MCF 10A (cell line): ENCODE measurements around the gene NOXO1. TPM values are rescaled to one million over a fixed set of nuclear protein-coding genes. Genes with fewer than 3 reads are reported as not detected.

Experiments used
- BruUV-seq: library from RNA; stranded (reverse); fragments of 400-500 nt; replicated peaks from 2 replicates; lab custom pipeline; 2021; lab: Mats Ljungman, UMichigan
- CTCF ChIA-PET: fragments of 300-600 bp; sonication (Branson Sonifier 250); formaldehyde crosslinking; extraction: SDS; loops from one replicate; lab custom pipeline; 2021; ENCODE audit warnings: antibody characterized with exemption, inconsistent platforms; lab: Yijun Ruan, JAX
- POLR2A ChIA-PET: fragments of 300-600, 350-650 bp; sonication (Branson Sonifier 250); formaldehyde crosslinking; extraction: SDS; loops from one replicate; lab custom pipeline; 2020; ENCODE audit warnings: antibody characterized with exemption, inconsistent platforms; lab: Yijun Ruan, JAX
- DNase-seq: peaks from one replicate; pipeline ENCODE4 v3.0.0-alpha.2; 2018; ENCODE audit not compliant: unreplicated experiment
- H3K27ac Mint-ChIP-seq: one replicate; pipeline ENCODE4 v1.8.0; 2022; ENCODE audit warnings: mild to moderate bottlenecking, low read depth, mixed read lengths; ENCODE audit not compliant: unreplicated experiment
- H3K27me3 Mint-ChIP-seq: one replicate; pipeline ENCODE4 v1.8.0; 2022; ENCODE audit warnings: mixed read lengths; ENCODE audit not compliant: insufficient read depth, unreplicated experiment
- H3K36me3 Mint-ChIP-seq: one replicate; pipeline ENCODE4 v1.8.0; 2022; ENCODE audit warnings: mild to moderate bottlenecking, moderate library complexity, mixed read lengths; ENCODE audit not compliant: insufficient read depth, unreplicated experiment
- H3K4me1 Mint-ChIP-seq: one replicate; pipeline ENCODE4 v1.8.0; 2022; ENCODE audit warnings: mixed read lengths; ENCODE audit not compliant: insufficient read depth, unreplicated experiment
- H3K4me3 Mint-ChIP-seq: one replicate; pipeline ENCODE4 v1.8.0; 2022; ENCODE audit warnings: mild to moderate bottlenecking, moderate library complexity, mixed read lengths; ENCODE audit not compliant: unreplicated experiment
- H3K9me3 Mint-ChIP-seq: one replicate; pipeline ENCODE4 v1.8.0; 2022; ENCODE audit warnings: mixed read lengths; ENCODE audit not compliant: unreplicated experiment
- CTCF ChIP-seq: fragments of 200-600 bp; IDR thresholded peaks from one replicate; pipeline ENCODE4 v1.8.0; 2022; ENCODE audit warnings: antibody characterized with exemption, mild to moderate bottlenecking; ENCODE audit not compliant: unreplicated experiment
- intact Hi-C: fragments of 100-400 bp; cut with micrococcal nuclease; formaldehyde crosslinking; loops from 2 replicates; pipeline ENCODE4 v1.14.1; 2022
- total RNA-seq: library from RNA; stranded (reverse); gene quantifications from 2 replicates; pipeline ENCODE4 v1.2.3, GENCODE V29; 2022

NOXO1 gene
- total RNA-seq, 1 experiment from 2014 or later, result 1.1 TPM

GRCh38 chr16:2008631-2009163 is 27.4 kb upstream of the NOXO1 start:
- Mint-ChIP-seq H3K4me1 (peaks cover 17% of the 10 kb centered on the region), H3K27ac (peak overlapping the region; percentile 85), H3K9me3 (no peaks in the 10 kb centered on the region), H3K27me3 (no peaks in the 10 kb centered on the region), H3K36me3 (peaks cover 26% of the 10 kb centered on the region), H3K4me3 (peak overlapping the region; percentile 79)
- BruUV-seq, result TSS peak; percentile 54
- intact Hi-C loops, result no loop called here
- TF ChIP-seq CTCF, result no peak
- ChIA-PET CTCF (interaction anchor here (0.6 to 1.8 kb wide), 5 partner anchors 19 to 179 kb away, joined by 3 to 9 read pairs (median 4); partner anchors contain the start of genes NTHL1 and TSC2), POLR2A (interaction anchor here (0.6 to 4.2 kb wide), 41 partner anchors 8 to 523 kb away, joined by 3 to 72 read pairs (median 5); partner anchors contain the start of genes ECI1, FAHD1, GFER and HAGH)
- DNase-seq, result peak; percentile 67

- CTCF ChIA-PET, result interaction anchor here (0.7 to 1.8 kb wide), 6 partner anchors 19 to 178 kb away, joined by 3 to 9 read pairs (median 4); partner anchors contain the start of genes NTHL1, RPS2 and TSC2
Observed at GRCh38 chr16:2008009-2008526, 26.8 kb upstream of the NOXO1 start.

GRCh38 chr16:2007081-2007836 is 26.0 kb upstream of the NOXO1 start:
- ChIA-PET POLR2A (interaction anchor here (0.6 to 4.2 kb wide), 35 partner anchors 8 to 525 kb away, joined by 3 to 72 read pairs (median 6); partner anchors contain the start of genes ECI1, FAHD1, GFER and HAGH), CTCF (interaction anchor here (0.8 to 1.8 kb wide), 4 partner anchors 40 to 150 kb away, joined by 3 to 9 read pairs (median 5); partner anchors contain the start of genes NTHL1, RPS2 and TSC2)
- Mint-ChIP-seq H3K4me1 (peaks cover 17% of the 10 kb centered on the region), H3K9me3 (no peaks in the 10 kb centered on the region), H3K4me3 (peak overlapping the region; percentile 79), H3K27me3 (no peaks in the 10 kb centered on the region), H3K27ac (peak overlapping the region; percentile 85), H3K36me3 (peaks cover 38% of the 10 kb centered on the region)
- no peak for TF ChIP-seq CTCF
- DNase-seq, result no peak
- intact Hi-C loops, result no loop called here
- no TSS peak for BruUV-seq

More at GRCh38 chr16:2008009-2008526, 26.8 kb upstream of the NOXO1 start:
- BruUV-seq, result TSS peak; percentile 62
- POLR2A ChIA-PET, result interaction anchor here (0.6 to 4.2 kb wide), 43 partner anchors 9 to 524 kb away, joined by 3 to 72 read pairs (median 4); partner anchors contain the start of genes ECI1, FAHD1, GFER and HAGH
- Mint-ChIP-seq H3K27me3 (no peaks in the 10 kb centered on the region), H3K4me1 (peaks cover 17% of the 10 kb centered on the region), H3K27ac (peak overlapping the region; percentile 85), H3K4me3 (peak overlapping the region; percentile 79), H3K36me3 (peaks cover 32% of the 10 kb centered on the region), H3K9me3 (no peaks in the 10 kb centered on the region)
- no peak for TF ChIP-seq CTCF
- DNase-seq, result peak; percentile 98
- intact Hi-C loops, result no loop called here
